HEK293 (cell line): ENCODE data around the gene KRT76.

Source experiments
- CTCF ChIA-PET: fragments of 350-600 bp; formaldehyde crosslinking; extraction: SDS; loops from one replicate; lab custom pipeline; 2021; ENCODE audit warnings: antibody characterized with exemption; lab: Yijun Ruan, JAX
- POLR2A ChIA-PET: fragments of 300-600 bp; formaldehyde crosslinking; extraction: SDS; loops from one replicate; lab custom pipeline; 2020; ENCODE audit warnings: antibody characterized with exemption, inconsistent platforms; lab: Yijun Ruan, JAX
- H3K27ac ChIP-seq: fragments of 200-500 bp; sonication (Bioruptor generic); 2 replicates; pipeline ENCODE4 v1.5.1; 2014; ENCODE audit warnings: low read depth, low read length, control low read depth, inconsistent platforms; ENCODE audit errors: extremely low read depth
- H3K36me3 ChIP-seq, 2 experiments: fragments of 200-500 bp in 1 of 2; sonication (Bioruptor generic) in 1 of 2; 1 replicate in 1 of 2; 2 replicates in 1 of 2; pipeline ENCODE4 v1.5.1; 2014 to 2017; ENCODE audit warnings: inconsistent platforms in 2 of 2, low read length in 2 of 2; ENCODE audit not compliant: control insufficient read depth in 2 of 2, insufficient read depth in 1 of 2
- H3K4me1 ChIP-seq: fragments of 200-500 bp; sonication (Bioruptor generic); 2 replicates; pipeline ENCODE4 v1.5.1; 2014; ENCODE audit warnings: mild to moderate bottlenecking, low read length, inconsistent platforms; ENCODE audit not compliant: control insufficient read depth, insufficient read depth
- H3K4me3 ChIP-seq: 2 replicates; pipeline ENCODE4 v1.5.1; 2011; ENCODE audit warnings: low read depth, mild to moderate bottlenecking, control low read depth, low read length, moderate library complexity
- H3K9me3 ChIP-seq: fragments of 200-500 bp; sonication (Bioruptor generic); 2 replicates; pipeline ENCODE4 v1.5.1; 2014; ENCODE audit warnings: low read depth, low read length, inconsistent platforms; ENCODE audit not compliant: control insufficient read depth, insufficient read depth
- HOXC10 ChIP-seq: sonication (generic); formaldehyde crosslinking; IDR thresholded peaks from 2 replicates; pipeline ENCODE4 v1.8.1; 2023; ENCODE audit warnings: mild to moderate bottlenecking, missing genetic modification reagents
- KLF10 ChIP-seq: fragments of 450-650 bp; IDR thresholded peaks from 2 replicates; pipeline ENCODE4 v1.5.1; 2018; ENCODE audit warnings: missing biosample characterization, mild to moderate bottlenecking, missing genetic modification characterization
- KLF17 ChIP-seq: fragments of 450-650 bp; formaldehyde crosslinking; IDR thresholded peaks from 2 replicates; pipeline ENCODE4 v1.5.1; 2016; ENCODE audit warnings: missing biosample characterization, missing genetic modification characterization
- REPIN1 ChIP-seq: fragments of 450-650 bp; formaldehyde crosslinking; IDR thresholded peaks from 2 replicates; pipeline ENCODE4 v1.5.1; 2017; ENCODE audit warnings: missing biosample characterization, missing genetic modification characterization, low read depth
- SP3 ChIP-seq: fragments of 450-650 bp; formaldehyde crosslinking; IDR thresholded peaks from 2 replicates; pipeline ENCODE4 v1.5.1; 2016; ENCODE audit warnings: missing biosample characterization, missing genetic modification characterization
- SP7 ChIP-seq: fragments of 450-650 bp; formaldehyde crosslinking; IDR thresholded peaks from 2 replicates; pipeline ENCODE4 v1.5.1; 2016; ENCODE audit warnings: missing biosample characterization, missing genetic modification characterization
- ZBTB11 ChIP-seq: fragments of 450-650 bp; formaldehyde crosslinking; conservative IDR thresholded peaks from 2 replicates; pipeline ENCODE4 v1.5.1; 2016; ENCODE audit warnings: low read depth, missing biosample characterization, missing genetic modification characterization
- ZNF157 ChIP-seq: fragments of 450-650 bp; formaldehyde crosslinking; IDR thresholded peaks from 2 replicates; pipeline ENCODE4 v1.5.1; 2016; ENCODE audit warnings: missing biosample characterization, missing genetic modification characterization
- ZNF19 ChIP-seq: fragments of 450-650 bp; formaldehyde crosslinking; IDR thresholded peaks from 2 replicates; pipeline ENCODE4; 2016; ENCODE audit warnings: missing biosample characterization, missing genetic modification characterization, low read depth
- ZNF302 ChIP-seq: fragments of 450-650 bp; formaldehyde crosslinking; IDR thresholded peaks from 2 replicates; pipeline ENCODE4 v1.5.1; 2016; ENCODE audit warnings: missing biosample characterization, missing genetic modification characterization, low read depth
- ZNF433 ChIP-seq: fragments of 450-650 bp; formaldehyde crosslinking; IDR thresholded peaks from 2 replicates; pipeline ENCODE4 v1.5.1; 2016; ENCODE audit warnings: missing biosample characterization, missing genetic modification characterization, low read depth
- ZNF449 ChIP-seq: fragments of 450-650 bp; formaldehyde crosslinking; IDR thresholded peaks from 2 replicates; pipeline ENCODE4 v1.5.1; 2017; ENCODE audit warnings: missing biosample characterization, mild to moderate bottlenecking, missing genetic modification characterization, moderate library complexity
- ZNF510 ChIP-seq: fragments of 450-650 bp; formaldehyde crosslinking; IDR thresholded peaks from 2 replicates; pipeline ENCODE4 v1.5.1; 2018; ENCODE audit warnings: mild to moderate bottlenecking, missing genetic modification characterization, missing biosample characterization; ENCODE audit not compliant: insufficient replicate concordance
- ZNF521 ChIP-seq: fragments of 450-650 bp; formaldehyde crosslinking; IDR thresholded peaks from 2 replicates; pipeline ENCODE4 v1.5.1; 2017; ENCODE audit warnings: missing biosample characterization, mild to moderate bottlenecking, missing genetic modification characterization
- ZNF560 ChIP-seq: fragments of 450-650 bp; formaldehyde crosslinking; IDR thresholded peaks from 2 replicates; pipeline ENCODE4 v1.5.1; 2017; ENCODE audit warnings: missing biosample characterization, missing genetic modification characterization, borderline replicate concordance
- ZNF571 ChIP-seq: fragments of 450-650 bp; formaldehyde crosslinking; IDR thresholded peaks from 2 replicates; pipeline ENCODE4 v1.5.0; 2017; ENCODE audit warnings: missing biosample characterization, missing genetic modification characterization
- ZNF585B ChIP-seq: fragments of 450-650 bp; formaldehyde crosslinking; IDR thresholded peaks from 2 replicates; pipeline ENCODE4 v1.5.1; 2016; ENCODE audit warnings: missing biosample characterization, missing genetic modification characterization
- ZNF596 ChIP-seq: fragments of 450-650 bp; IDR thresholded peaks from 2 replicates; pipeline ENCODE4 v1.5.0; 2018; ENCODE audit warnings: missing biosample characterization, mild to moderate bottlenecking, missing genetic modification characterization, moderate library complexity
- ZNF600 ChIP-seq: fragments of 450-650 bp; formaldehyde crosslinking; IDR thresholded peaks from 2 replicates; pipeline ENCODE4 v1.5.1; 2016; ENCODE audit warnings: missing biosample characterization, missing genetic modification characterization
- ZNF621 ChIP-seq: fragments of 450-650 bp; formaldehyde crosslinking; IDR thresholded peaks from 2 replicates; pipeline ENCODE4 v1.5.1; 2017; ENCODE audit warnings: missing biosample characterization, missing genetic modification characterization
- ZNF629 ChIP-seq: fragments of 450-650 bp; formaldehyde crosslinking; IDR thresholded peaks from 2 replicates; pipeline ENCODE4 v1.5.1; 2017; ENCODE audit warnings: missing biosample characterization, missing genetic modification characterization
- ZNF654 ChIP-seq: fragments of 450-650 bp; formaldehyde crosslinking; IDR thresholded peaks from 2 replicates; pipeline ENCODE4 v1.5.1; 2016; ENCODE audit warnings: low read depth, missing biosample characterization, missing genetic modification characterization
- ZNF785 ChIP-seq: fragments of 450-650 bp; formaldehyde crosslinking; IDR thresholded peaks from 2 replicates; pipeline ENCODE4 v1.5.1; 2016; ENCODE audit warnings: missing biosample characterization, missing genetic modification characterization
- ZNF843 ChIP-seq: fragments of 450-650 bp; formaldehyde crosslinking; IDR thresholded peaks from 2 replicates; pipeline ENCODE4 v1.5.1; 2016; ENCODE audit warnings: missing biosample characterization, missing genetic modification characterization

The KRT76 gene

GRCh38 chr12:52806169-52806811 is 29.1 kb upstream of the KRT76 start (continued):
- no peak for TF ChIP-seq KLF17 (tag by site-specific recombination)
- TF ChIP-seq SP3 (tag by site-specific recombination): no peak
- no peak for TF ChIP-seq ZNF302 (tag by site-specific recombination)
- no peak for TF ChIP-seq ZNF510 (tag by site-specific recombination)
- no peak for TF ChIP-seq ZNF560 (tag by site-specific recombination)
- no peak for TF ChIP-seq ZNF596 (tag by site-specific recombination)
- no peak for TF ChIP-seq KLF10

DNA sequence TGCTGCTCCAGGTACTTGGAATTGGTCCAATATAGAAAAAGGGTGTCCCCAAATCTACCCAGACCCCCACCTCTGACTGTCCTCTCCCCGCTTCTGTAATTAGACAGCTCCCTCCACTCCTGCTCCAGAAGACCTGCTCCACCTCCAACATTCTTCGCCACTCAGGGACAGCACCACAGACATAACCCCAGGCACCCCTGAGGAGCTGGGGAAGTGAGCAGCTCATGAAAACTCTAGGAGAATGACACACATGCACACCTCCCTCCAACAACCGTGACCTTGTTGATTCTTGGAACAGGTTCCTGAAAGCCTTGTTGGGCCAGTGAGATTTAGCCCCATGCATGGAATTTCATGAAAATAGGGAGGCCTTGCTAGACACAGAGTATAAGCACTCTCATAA is 28.6 kb upstream of the KRT76 start:
- TF ChIP-seq ZNF621 (tag by site-specific recombination): no peak
- no peak for TF ChIP-seq SP7 (tag by site-specific recombination)
- no peak for TF ChIP-seq REPIN1 (tag by site-specific recombination)
- TF ChIP-seq, all 188 proteins: peak for 0
- ChIA-PET CTCF (no interaction called here), POLR2A (no interaction called here)
- no peak overlapping the region for H3K27ac ChIP-seq
- no peaks in the 10 kb centered on the region; the same call in 1 of the 2 replicates for H3K4me1 ChIP-seq
- no peak overlapping the region for H3K4me3 ChIP-seq
- H3K9me3 ChIP-seq: no peaks in the 10 kb centered on the region
- no peaks in the 10 kb centered on the region for H3K36me3 ChIP-seq

DNA sequence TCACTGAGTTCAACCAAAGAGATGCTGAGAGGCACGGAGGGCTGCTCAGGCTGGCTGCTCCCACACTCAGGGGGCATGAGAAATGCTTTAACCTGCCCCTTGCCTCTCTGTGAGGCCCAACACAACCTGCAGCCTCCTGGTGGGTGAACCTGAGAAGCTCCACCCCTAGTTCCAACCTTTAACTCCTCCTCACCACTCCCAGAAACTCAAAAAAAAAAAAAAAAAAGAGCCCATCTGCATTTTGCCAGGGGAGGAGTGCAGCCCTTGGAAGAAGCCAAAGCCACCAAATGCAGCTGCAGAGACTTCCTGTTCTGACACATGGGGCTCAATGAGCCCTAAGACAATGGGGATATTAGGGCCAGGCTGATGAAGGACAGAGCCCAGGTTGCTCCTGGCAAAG is 27.9 kb upstream of the KRT76 start:
- Histone ChIP-seq H3K9me3 (no peaks in the 10 kb centered on the region), H3K36me3 (no peaks in the 10 kb centered on the region), H3K27ac (no peak overlapping the region), H3K4me3 (no peak overlapping the region), H3K4me1 (no peaks in the 10 kb centered on the region; the same call in 1 of the 2 replicates)
- ChIA-PET CTCF (interaction anchor here (0.6 kb wide), 1 partner anchor 80 kb away, joined by 3 read pairs; no protein-coding TSS in a partner anchor), POLR2A (no interaction called here)
- TF ChIP-seq ZNF157 (tag by site-specific recombination): no peak
- TF ChIP-seq ZNF785 (tag by site-specific recombination): no peak
- no peak for TF ChIP-seq ZNF521 (tag by site-specific recombination)
- TF ChIP-seq HOXC10 (CRISPR knock-in tag): no peak
- no peak for TF ChIP-seq ZNF433
- no peak for TF ChIP-seq ZNF654 (tag by site-specific recombination)

DNA sequence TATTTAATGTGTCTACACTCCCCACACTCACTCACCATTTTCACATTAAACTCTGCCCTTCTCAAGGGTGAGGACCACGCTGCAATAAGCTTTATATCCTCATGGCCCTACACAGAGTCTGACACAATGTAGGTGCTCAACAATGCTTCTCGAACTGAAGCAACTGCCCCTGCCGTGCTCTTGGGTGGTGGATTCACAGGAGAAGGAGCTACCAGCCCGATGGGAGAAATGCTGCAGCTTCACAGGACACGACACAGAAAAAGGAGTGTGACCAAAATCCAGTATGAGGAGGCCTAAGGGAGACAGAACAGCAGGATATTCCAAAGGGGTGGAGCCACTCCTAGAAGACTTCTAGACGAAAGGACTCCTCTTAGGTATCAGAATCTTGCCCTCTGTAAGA is 25.3 kb upstream of the KRT76 start:
- TF ChIP-seq ZNF600 (no peak), ZNF629 (tag by site-specific recombination) (no peak), ZBTB11 (no peak), ZNF571 (tag by site-specific recombination) (no peak), ZNF19 (tag by site-specific recombination) (no peak), ZNF585B (no peak), ZNF449 (tag by site-specific recombination) (no peak), ZNF843 (tag by site-specific recombination) (no peak)
- POLR2A ChIA-PET: no interaction called here
- CTCF ChIA-PET: interaction anchor here (0.7 to 1.2 kb wide), 3 partner anchors 11 to 77 kb away, joined by 3 to 4 read pairs (median 3); no protein-coding TSS in a partner anchor

More for the DNA sequence above, 25.3 kb upstream of the KRT76 start:
- Histone ChIP-seq H3K36me3 (no peaks in the 10 kb centered on the region), H3K4me1 (no peaks in the 10 kb centered on the region; the same call in 1 of the 2 replicates), H3K27ac (no peak overlapping the region), H3K4me3 (no peak overlapping the region), H3K9me3 (no peaks in the 10 kb centered on the region)
